GM23338 (cell line): Measurements from ENCODE around the gene CAMKK2. TPM values are rescaled to one million over a fixed set of nuclear protein-coding genes. Genes with fewer than 3 reads are reported as not detected.

ENCODE experiments used
- ATAC-seq: fragments of 200-7000 bp; cut with Tn5 transposase; 3 replicates; pipeline ENCODE4 v1.9.1; 2020
- DNase-seq: peaks from one replicate; pipeline ENCODE4 v3.0.0-alpha.2; 2015; ENCODE audit warnings: low spot score
- H2AFZ ChIP-seq: fragments of 200-600 bp; sonication (generic); 2 replicates; pipeline ENCODE4 v1.8.0; 2016; ENCODE audit warnings: antibody characterized with exemption, mild to moderate bottlenecking, moderate library complexity
- H3F3A ChIP-seq: fragments of 200-600 bp; sonication (generic); replicated peaks from 2 replicates; pipeline ENCODE4 v1.8.0; 2017; ENCODE audit warnings: antibody characterized with exemption, mixed run types, low read depth
- H3K27ac ChIP-seq: fragments of 200-600 bp; sonication (generic); 2 replicates; pipeline ENCODE4 v1.6.1; 2016; ENCODE audit warnings: low read depth
- H3K27me3 ChIP-seq: fragments of 200-600 bp; sonication (generic); 2 replicates; pipeline ENCODE4 v1.8.0; 2016; ENCODE audit warnings: mild to moderate bottlenecking, mixed run types, moderate library complexity; ENCODE audit not compliant: insufficient read depth
- H3K36me3 ChIP-seq: fragments of 200-600 bp; sonication (generic); 2 replicates; pipeline ENCODE4 v1.8.0; 2016; ENCODE audit warnings: mild to moderate bottlenecking; ENCODE audit not compliant: insufficient read depth
- H3K4me1 ChIP-seq: fragments of 200-600 bp; sonication (generic); 2 replicates; pipeline ENCODE4 v1.8.0; 2016; ENCODE audit warnings: mild to moderate bottlenecking, moderate library complexity; ENCODE audit not compliant: insufficient read depth
- H3K4me2 ChIP-seq: fragments of 200-600 bp; sonication (generic); 2 replicates; pipeline ENCODE4 v1.7.1; 2017; ENCODE audit warnings: mixed run types
- H3K4me3 ChIP-seq: fragments of 200-600 bp; sonication (generic); 2 replicates; pipeline ENCODE4 v1.6.1; 2016; ENCODE audit warnings: mixed run types
- H3K79me2 ChIP-seq: fragments of 200-600 bp; sonication (generic); replicated peaks from 2 replicates; pipeline ENCODE4 v1.8.0; 2017; ENCODE audit warnings: mild to moderate bottlenecking; ENCODE audit not compliant: insufficient read depth
- H3K9me2 ChIP-seq: fragments of 200-600 bp; sonication (generic); 2 replicates; pipeline ENCODE4 v1.8.0; 2017; ENCODE audit not compliant: insufficient read depth
- H4K20me1 ChIP-seq: fragments of 200-600 bp; sonication (generic); replicated peaks from 2 replicates; pipeline ENCODE4 v1.8.0; 2017; ENCODE audit warnings: mild to moderate bottlenecking; ENCODE audit not compliant: insufficient read depth
- H3K27ac Mint-ChIP-seq: 2 replicates; pipeline ENCODE4 v1.8.0; 2020; ENCODE audit warnings: inconsistent platforms, mild to moderate bottlenecking, moderate library complexity, mixed read lengths
- H3K27me3 Mint-ChIP-seq: 3 replicates; pipeline ENCODE4 v1.8.0; 2022; ENCODE audit warnings: low read depth, mild to moderate bottlenecking, moderate library complexity, mixed read lengths, inconsistent platforms; ENCODE audit not compliant: insufficient read depth, poor library complexity
- H3K36me3 Mint-ChIP-seq: 3 replicates; pipeline ENCODE4 v1.8.0; 2021; ENCODE audit warnings: low read depth, mild to moderate bottlenecking, inconsistent platforms, moderate library complexity, mixed read lengths
- H3K4me1 Mint-ChIP-seq: 3 replicates; pipeline ENCODE4 v1.8.0; 2020; ENCODE audit warnings: mild to moderate bottlenecking, inconsistent platforms, mixed read lengths
- H3K4me3 Mint-ChIP-seq: 3 replicates; pipeline ENCODE4 v1.8.0; 2021; ENCODE audit warnings: moderate library complexity, mild to moderate bottlenecking, inconsistent platforms, mixed read lengths
- H3K9me3 Mint-ChIP-seq: 3 replicates; pipeline ENCODE4 v1.8.0; 2020; ENCODE audit warnings: moderate library complexity, mild to moderate bottlenecking, inconsistent platforms, mixed read lengths
- CREB1 ChIP-seq: fragments of 250-450 bp; sonication (Bioruptor Pico); IDR thresholded peaks from 2 replicates; pipeline ENCODE4 v1.5.0; 2020; ENCODE audit warnings: low read depth, mild to moderate bottlenecking, moderate library complexity
- CTCF ChIP-seq, 2 experiments: fragments of 200-600 bp in 1 of 2; sonication (generic) in 1 of 2; conservative IDR thresholded peaks; 2 replicates each; pipeline versions ENCODE4 v1.5.1 to v1.6.1; 2016 to 2017; ENCODE audit warnings: antibody characterized with exemption in 2 of 2, low read depth in 2 of 2, mild to moderate bottlenecking in 2 of 2, moderate library complexity in 1 of 2
- ETS1 ChIP-seq: IDR thresholded peaks from 2 replicates; pipeline ENCODE4 v1.6.1; 2016; ENCODE audit warnings: antibody characterized with exemption
- EZH2 ChIP-seq: fragments of 200-600 bp; sonication (generic); IDR thresholded peaks from one replicate; pipeline ENCODE4 v1.8.0; 2017; ENCODE audit warnings: antibody characterized with exemption, mild to moderate bottlenecking, low read depth; ENCODE audit not compliant: unreplicated experiment
- EZH2phosphoT487 ChIP-seq: fragments of 200-600 bp; sonication (generic); IDR thresholded peaks from one replicate; pipeline ENCODE4 v1.8.1; 2018; ENCODE audit warnings: antibody characterized with exemption; ENCODE audit not compliant: unreplicated experiment
- JUNB ChIP-seq: IDR thresholded peaks from one replicate; pipeline ENCODE4 v1.6.1; 2016; ENCODE audit warnings: antibody characterized with exemption; ENCODE audit not compliant: unreplicated experiment
- NANOG ChIP-seq: IDR thresholded peaks from 2 replicates; pipeline ENCODE4 v1.6.1; 2016; ENCODE audit warnings: antibody characterized with exemption, borderline replicate concordance
- POLR2AphosphoS5 ChIP-seq: IDR thresholded peaks from 2 replicates; pipeline ENCODE4 v1.6.1; 2016; ENCODE audit warnings: antibody characterized with exemption, low read depth
- STAT1 ChIP-seq: IDR thresholded peaks from one replicate; pipeline ENCODE4 v1.6.1; 2016; ENCODE audit warnings: antibody characterized with exemption; ENCODE audit not compliant: unreplicated experiment
- ZNF114 ChIP-seq: fragments of 250-450 bp; sonication (Bioruptor Pico); IDR thresholded peaks from 2 replicates; pipeline ENCODE4 v1.5.0; 2020; ENCODE audit warnings: mild to moderate bottlenecking, moderate library complexity
- ZNF331 ChIP-seq: fragments of 250-450 bp; sonication (Bioruptor Pico); IDR thresholded peaks from 2 replicates; pipeline ENCODE4 v1.5.0; 2020; ENCODE audit warnings: low read depth, mild to moderate bottlenecking, moderate library complexity
- ZNF462 ChIP-seq: fragments of 250-450 bp; sonication (Bioruptor Pico); IDR thresholded peaks from 2 replicates; pipeline ENCODE4 v1.5.0; 2020; ENCODE audit warnings: mild to moderate bottlenecking, moderate library complexity
- polyA plus RNA-seq: library from polyadenylated mRNA; unstranded; fragments of >200 nt; fragmentation: Nextera tagmentation; extraction: Ambion mirVana; gene quantifications from 2 replicates; pipeline ENCODE4 v1.2.1, GENCODE V29; 2016
- total RNA-seq: library from RNA; depleted of rRNA; stranded (reverse); fragments of >200 nt; shearing (Covaris generic); gene quantifications from 2 replicates; pipeline ENCODE4 v1.2.3, GENCODE V29; 2014

Gene CAMKK2
- total and polyA plus RNA-seq, 2 experiments from 2014 or later: 10.3 to 26.4 TPM

- TF ChIP-seq ETS1 (no peak), CTCF (conservative IDR thresholded peaks at IDR 0.05; ENCODE audit: low read depth in 2 of 2) (no peak), POLR2AphosphoS5 (no peak), CREB1 (CRISPR knock-in tag) (no peak), NANOG (no peak)
Observed at GRCh38 chr12:121300083-121300819, 3.7 kb upstream of the CAMKK2 start (continued).

- H3K4me1 Mint-ChIP-seq: peaks cover 5% of the 10 kb centered on the region; the same call in 2 of the 3 replicates
- no peaks in the 10 kb centered on the region for H3K9me3 Mint-ChIP-seq
- H3K9me2 ChIP-seq: no peaks in the 10 kb centered on the region
- no peak overlapping the region for H3K4me3 Mint-ChIP-seq
- H2AFZ ChIP-seq: no peak overlapping the region
- no peaks in the 10 kb centered on the region; the same call in 1 of the 2 replicates for H3K36me3 ChIP-seq
- no peak overlapping the region for H3K27ac Mint-ChIP-seq
- DNase-seq (no peak), ATAC-seq (no peak)
- no peak overlapping the region for H3K27ac ChIP-seq
- peaks cover 6% of the 10 kb centered on the region; the same call in 1 of the 2 replicates for H3F3A ChIP-seq
- peaks cover 12% of the 10 kb centered on the region for H3K27me3 Mint-ChIP-seq
- H3K36me3 Mint-ChIP-seq: no peaks in the 10 kb centered on the region
- no peaks in the 10 kb centered on the region; the same call in 1 of the 2 replicates for H4K20me1 ChIP-seq
- H3K27me3 ChIP-seq: no peaks in the 10 kb centered on the region
- no peak overlapping the region for H3K4me2 ChIP-seq
- H3K79me2 ChIP-seq: peaks cover 13% of the 10 kb centered on the region
- peaks cover 9% of the 10 kb centered on the region for H3K4me1 ChIP-seq
- no peak overlapping the region for H3K4me3 ChIP-seq
- TF ChIP-seq NANOG: no peak
- no peak for TF ChIP-seq STAT1
- no peak for TF ChIP-seq JUNB
- TF ChIP-seq EZH2: no peak
- TF ChIP-seq CREB1 (CRISPR knock-in tag): no peak
- TF ChIP-seq EZH2phosphoT487: no peak
- no peak for TF ChIP-seq CTCF (conservative IDR thresholded peaks at IDR 0.05; ENCODE audit: low read depth in 2 of 2)
- TF ChIP-seq ZNF331 (CRISPR knock-in tag): no peak
- TF ChIP-seq ZNF462 (CRISPR knock-in tag): no peak
- no peak for TF ChIP-seq POLR2AphosphoS5
- no peak for TF ChIP-seq ZNF114 (CRISPR knock-in tag)
Observed at GRCh38 chr12:121299662-121300061, 3.2 kb upstream of the CAMKK2 start.
